Measurements from ENCODE around the gene ATP5MC3. TPM values are rescaled to one million over a fixed set of nuclear protein-coding genes. Genes with fewer than 3 reads are reported as not detected.

Gene ATP5MC3
- total and polyA plus RNA-seq, 2 experiments from 2014 or later = 300 to 2,044 TPM

GRCh38 chr2:175156534-175156933, 25.0 kb downstream of the ATP5MC3 start:
- Histone ChIP-seq H3K4me3 (no peak overlapping the region), H3K27ac (no peak overlapping the region), H3K4me1 (ENCODE audit: low read depth) (peaks cover 5% of the 10 kb centered on the region), H3K9me3 (ENCODE audit: low read depth) (no peaks in the 10 kb centered on the region), H3K36me3 (no peaks in the 10 kb centered on the region), H3K27me3 (no peaks in the 10 kb centered on the region)
- DNase-seq (ENCODE audit: low read depth in 1 of 2, low spot score in 1 of 2) = no peak
- no peak for TF ChIP-seq CTCF (IDR thresholded peaks at IDR 0.05; ENCODE audit: low read depth, low read length)

GRCh38 chr2:175154661-175155082, 26.8 kb downstream of the ATP5MC3 start:
- Histone ChIP-seq H3K27ac (no peak overlapping the region), H3K9me3 (ENCODE audit: low read depth) (no peaks in the 10 kb centered on the region), H3K36me3 (peaks cover 5% of the 10 kb centered on the region), H3K27me3 (no peaks in the 10 kb centered on the region), H3K4me1 (ENCODE audit: low read depth) (peaks cover 14% of the 10 kb centered on the region), H3K4me3 (no peak overlapping the region)
- no peak for TF ChIP-seq CTCF (IDR thresholded peaks at IDR 0.05; ENCODE audit: low read depth, low read length)
- peak in 1 of 2 donors; percentile 76 for DNase-seq (ENCODE audit: low read depth in 1 of 2, low spot score in 1 of 2)

- no peak for TF ChIP-seq CTCF (IDR thresholded peaks at IDR 0.05; ENCODE audit: low read depth, low read length)
- peaks cover 5% of the 10 kb centered on the region for H3K36me3 ChIP-seq
- DNase-seq (ENCODE audit: low read depth in 1 of 2, low spot score in 1 of 2) = no peak
- no peak overlapping the region for H3K4me3 ChIP-seq
- H3K27me3 ChIP-seq = no peaks in the 10 kb centered on the region
- H3K9me3 ChIP-seq (ENCODE audit: low read depth) = no peaks in the 10 kb centered on the region
- H3K4me1 ChIP-seq (ENCODE audit: low read depth) = peaks cover 27% of the 10 kb centered on the region
- no peak overlapping the region for H3K27ac ChIP-seq
These were observed 29.3 kb downstream of the ATP5MC3 start for GRCh38 chr2:175152242-175152641.

- no peak for TF ChIP-seq CTCF (IDR thresholded peaks at IDR 0.05; ENCODE audit: low read depth, low read length)
- no peak for DNase-seq (ENCODE audit: low read depth in 1 of 2, low spot score in 1 of 2)
- peaks cover 32% of the 10 kb centered on the region for H3K4me1 ChIP-seq (ENCODE audit: low read depth)
These were observed 29.7 kb downstream of the ATP5MC3 start for GRCh38 chr2:175151791-175152190.

GRCh38 chr2:175147186-175147585, 34.3 kb downstream of the ATP5MC3 start:
- H3K36me3 ChIP-seq = peaks cover 5% of the 10 kb centered on the region
- no peaks in the 10 kb centered on the region for H3K27me3 ChIP-seq
- no peak overlapping the region for H3K27ac ChIP-seq
- TF ChIP-seq CTCF (IDR thresholded peaks at IDR 0.05; ENCODE audit: low read depth, low read length) = no peak
- no peak for DNase-seq (ENCODE audit: low read depth in 1 of 2, low spot score in 1 of 2)
- H3K4me1 ChIP-seq (ENCODE audit: low read depth) = peaks cover 37% of the 10 kb centered on the region
- no peak overlapping the region for H3K4me3 ChIP-seq
- no peaks in the 10 kb centered on the region for H3K9me3 ChIP-seq (ENCODE audit: low read depth)

More at GRCh38 chr2:175151791-175152190, 29.7 kb downstream of the ATP5MC3 start:
- H3K36me3 ChIP-seq = peaks cover 5% of the 10 kb centered on the region
- no peak overlapping the region for H3K4me3 ChIP-seq
- no peaks in the 10 kb centered on the region for H3K27me3 ChIP-seq
- H3K9me3 ChIP-seq (ENCODE audit: low read depth) = no peaks in the 10 kb centered on the region
- no peak overlapping the region for H3K27ac ChIP-seq

- TF ChIP-seq CTCF (IDR thresholded peaks at IDR 0.05; ENCODE audit: low read depth, low read length) = no peak
- no peak overlapping the region for H3K27ac ChIP-seq
- H3K4me1 ChIP-seq (ENCODE audit: low read depth) = peaks cover 19% of the 10 kb centered on the region
- no peaks in the 10 kb centered on the region for H3K36me3 ChIP-seq
- H3K9me3 ChIP-seq (ENCODE audit: low read depth) = no peaks in the 10 kb centered on the region
- H3K4me3 ChIP-seq = no peak overlapping the region
- H3K27me3 ChIP-seq = no peaks in the 10 kb centered on the region
- no peak for DNase-seq (ENCODE audit: low read depth in 1 of 2, low spot score in 1 of 2)
These were observed 37.8 kb downstream of the ATP5MC3 start for GRCh38 chr2:175143678-175144077.

All from cardiac muscle cell (in vitro differentiated cells and primary cell).